Activated CD4-positive, CD25-positive, alpha-beta regulatory T cell treated with anti-CD3 and anti-CD28 coated beads, Interleukin-2, amount 50 U/mL, for 72 hours (primary cell): ENCODE measurements around the gene ZG16.

Experiments
- DNase-seq: peaks from one replicate; pipeline ENCODE4 v3.0.0; 2021

The ZG16 gene

GRCh38 chr16:29811170-29811895 lies 33.3 kb downstream of the ZG16 start:
- peak; percentile 80 for DNase-seq

- no peak for DNase-seq
Measured at GRCh38 chr16:29811896-29812665, 34.0 kb downstream of the ZG16 start, which contains the start of gene PRRT2. TSS of gene PRRT2 (plus strand) at chr16:29812193. CDS start at chr16:29813055, 862 bp downstream.

- no peak for DNase-seq
Measured at GRCh38 chr16:29812754-29813643, 34.9 kb downstream of the ZG16 start.

GRCh38 chr16:29813644-29814562 lies 35.8 kb downstream of the ZG16 start:
- DNase-seq: no peak

- no peak for DNase-seq
Measured at GRCh38 chr16:29814592-29814991, 36.5 kb downstream of the ZG16 start.

GRCh38 chr16:29815032-29815721 lies 37.1 kb downstream of the ZG16 start:
- no peak for DNase-seq

- DNase-seq: peak; percentile 97
Measured at GRCh38 chr16:29815793-29816693, 38.0 kb downstream of the ZG16 start, which contains the start of gene PAGR1. TSS of gene PAGR1 (plus strand) at chr16:29816152. CDS start at chr16:29816526, 374 bp downstream.

GRCh38 chr16:29816694-29817441 lies 38.8 kb downstream of the ZG16 start:
- DNase-seq: peak; percentile 64

- no peak for DNase-seq
Measured at GRCh38 chr16:29818082-29818481, 40.0 kb downstream of the ZG16 start.

GRCh38 chr16:29819506-29819905 lies 41.5 kb downstream of the ZG16 start:
- DNase-seq: no peak

- peak; percentile 57 for DNase-seq
Measured at GRCh38 chr16:29820271-29820701, 42.2 kb downstream of the ZG16 start, which contains the start of gene MVP. TSS of gene MVP (plus strand) at chr16:29820462. CDS start at chr16:29830550, 10,088 bp downstream.

- peak; percentile 69 for DNase-seq
Measured at GRCh38 chr16:29820730-29821642, 42.9 kb downstream of the ZG16 start.

GRCh38 chr16:29821643-29822115 lies 43.6 kb downstream of the ZG16 start:
- no peak for DNase-seq

- no peak for DNase-seq
Measured at GRCh38 chr16:29824589-29825144, 46.6 kb downstream of the ZG16 start.

GRCh38 chr16:29825145-29826044 lies 47.3 kb downstream of the ZG16 start:
- DNase-seq: no peak

- no peak for DNase-seq
Measured at GRCh38 chr16:29826342-29826695, 48.3 kb downstream of the ZG16 start.

GRCh38 chr16:29830774-29831173 lies 52.7 kb downstream of the ZG16 start:
- DNase-seq: no peak
